Activated naive CD4-positive, alpha-beta T cell treated with anti-CD3 and anti-CD28 coated beads, Interleukin-2, amount 50 U/mL, for 72 hours (primary cell): ENCODE measurements around the gene CCDC88B. TPM values are rescaled to one million over a fixed set of nuclear protein-coding genes. Genes with fewer than 3 reads are reported as not detected.

ENCODE experiments used
- ATAC-seq, 2 donors: fragments of 150-1000 bp; cut with Tn5 transposase; 2 replicates each; pipeline ENCODE4 v1.10.0; 2021; ENCODE audit warnings: mild to moderate bottlenecking in 2 of 2, moderate library complexity in 2 of 2
- DNase-seq, 2 donors: peaks; one replicate each; pipeline ENCODE4 v3.0.0; 2021 to 2022; ENCODE audit warnings: low spot score in 2 of 2
- H3K27ac Mint-ChIP-seq, 2 donors: one replicate each; pipeline ENCODE4 v1.8.0; 2022; ENCODE audit warnings: mild to moderate bottlenecking in 2 of 2, mixed read lengths in 2 of 2
- H3K36me3 Mint-ChIP-seq, 2 donors: one replicate each; pipeline ENCODE4 v1.8.0; 2022; ENCODE audit warnings: mixed read lengths in 2 of 2
- H3K9me3 Mint-ChIP-seq, 2 donors: one replicate each; pipeline ENCODE4 v1.8.0; 2022; ENCODE audit warnings: mixed read lengths in 2 of 2
- total RNA-seq, 2 donors: library from RNA; stranded (reverse); gene quantifications; one replicate each; pipeline ENCODE4 v1.2.3, GENCODE V29; 2022

The CCDC88B gene
- total RNA-seq = 100 to 1,000 TPM in 1 of 2 donors, 10 to 100 TPM in 1; 75.0 to 103 TPM

- peak; percentile 76 to 85 for ATAC-seq
- Mint-ChIP-seq H3K9me3 (no peaks in the 10 kb centered on the region), H3K36me3 (peaks cover 5 to 10% of the 10 kb centered on the region in 2 donors), H3K27ac (peak within 1 kb of the TSS; percentile 83 to 95)
- DNase-seq = peak; percentile 80 to 85
These were observed at the start of gene CCDC88B for GRCh38 chr11:64339754-64340408. CCDC88B (plus strand) TSS chr11:64340204; CDS start chr11:64340267, 63 bp downstream.

GRCh38 chr11:64290352-64291261 is 49.4 kb upstream of the CCDC88B start:
- Mint-ChIP-seq H3K27ac (no peak overlapping the region), H3K36me3 (peaks cover 5 to 6% of the 10 kb centered on the region in 2 donors), H3K9me3 (no peaks in the 10 kb centered on the region)
- no peak for ATAC-seq
- DNase-seq = no peak

- peaks cover 5 to 6% of the 10 kb centered on the region in 2 donors for H3K36me3 Mint-ChIP-seq
- DNase-seq (no peak), ATAC-seq (no peak)
- no peaks in the 10 kb centered on the region for H3K9me3 Mint-ChIP-seq
- no peak within 1 kb of the TSS for H3K27ac Mint-ChIP-seq
These were observed 48.7 kb upstream of the CCDC88B start, which contains the start of gene KCNK4 for GRCh38 chr11:64291262-64291751. KCNK4 (plus strand) TSS chr11:64291302; CDS start chr11:64293019, 1,717 bp downstream.

- Mint-ChIP-seq H3K27ac (no peak overlapping the region), H3K36me3 (peaks cover 5 to 6% of the 10 kb centered on the region in 2 donors), H3K9me3 (no peaks in the 10 kb centered on the region)
- ATAC-seq (peak; percentile 52 to 55), DNase-seq (no peak)
These were observed 48.1 kb upstream of the CCDC88B start for GRCh38 chr11:64291752-64292459.

- ATAC-seq = peak in 1 of 2 donors; percentile 3
- peaks cover 5 to 6% of the 10 kb centered on the region in 2 donors for H3K36me3 Mint-ChIP-seq
- no peak overlapping the region for H3K27ac Mint-ChIP-seq
- DNase-seq = no peak
- no peaks in the 10 kb centered on the region for H3K9me3 Mint-ChIP-seq
These were observed 47.3 kb upstream of the CCDC88B start for GRCh38 chr11:64292460-64293254.

GRCh38 chr11:64294774-64295173 is 45.2 kb upstream of the CCDC88B start:
- Mint-ChIP-seq H3K36me3 (peaks cover 5 to 6% of the 10 kb centered on the region in 2 donors), H3K27ac (no peak overlapping the region), H3K9me3 (no peaks in the 10 kb centered on the region)
- DNase-seq = no peak
- ATAC-seq = no peak

GRCh38 chr11:64295760-64296159 is 44.2 kb upstream of the CCDC88B start:
- H3K36me3 Mint-ChIP-seq = peaks cover 2% of the 10 kb centered on the region in 2 donors
- ATAC-seq (no peak), DNase-seq (no peak)
- no peak overlapping the region for H3K27ac Mint-ChIP-seq
- no peaks in the 10 kb centered on the region for H3K9me3 Mint-ChIP-seq

- no peak for ATAC-seq
- no peak overlapping the region for H3K27ac Mint-ChIP-seq
These were observed 43.8 kb upstream of the CCDC88B start for GRCh38 chr11:64296236-64296635.

GRCh38 chr11:64296830-64297698 is 42.9 kb upstream of the CCDC88B start:
- Mint-ChIP-seq H3K9me3 (no peaks in the 10 kb centered on the region), H3K27ac (no peak overlapping the region), H3K36me3 (no peaks in the 10 kb centered on the region)
- no peak for ATAC-seq
- no peak for DNase-seq

More at GRCh38 chr11:64296236-64296635, 43.8 kb upstream of the CCDC88B start:
- H3K9me3 Mint-ChIP-seq = no peaks in the 10 kb centered on the region
- no peaks in the 10 kb centered on the region for H3K36me3 Mint-ChIP-seq
- DNase-seq = no peak

- DNase-seq = no peak
- no peaks in the 10 kb centered on the region for H3K36me3 Mint-ChIP-seq
- ATAC-seq = no peak
- H3K9me3 Mint-ChIP-seq = no peaks in the 10 kb centered on the region
- H3K27ac Mint-ChIP-seq = no peak overlapping the region
These were observed 42.2 kb upstream of the CCDC88B start for GRCh38 chr11:64297699-64298358.

- H3K36me3 Mint-ChIP-seq = no peaks in the 10 kb centered on the region
- no peaks in the 10 kb centered on the region for H3K9me3 Mint-ChIP-seq
- no peak overlapping the region for H3K27ac Mint-ChIP-seq
- DNase-seq (no peak), ATAC-seq (no peak)
These were observed 40.8 kb upstream of the CCDC88B start for GRCh38 chr11:64298966-64299846.

GRCh38 chr11:64299847-64300648 is 40.0 kb upstream of the CCDC88B start, which contains the start of gene CATSPERZ:
CATSPERZ (plus strand) TSS chr11:64300358; CDS start chr11:64300411, 53 bp downstream.
- no peaks in the 10 kb centered on the region for H3K36me3 Mint-ChIP-seq
- ATAC-seq (no peak), DNase-seq (no peak)
- no peaks in the 10 kb centered on the region for H3K9me3 Mint-ChIP-seq
- H3K27ac Mint-ChIP-seq = no peak within 1 kb of the TSS
